OCI-LY7 (cell line): ENCODE results near the gene NUDT6. TPM values are rescaled to one million over a fixed set of nuclear protein-coding genes. Genes with fewer than 3 reads are reported as not detected.
A peak's percentile ranks its signal among the peaks of the same experiment; 100 is the strongest.

Experiments
- BruUV-seq: library from RNA; stranded (reverse); fragments of 400-500 nt; replicated peaks from 2 replicates; lab custom pipeline; 2021; lab: Mats Ljungman, UMichigan
- CTCF ChIA-PET: fragments of 300-600 bp; sonication (Branson Sonifier 250); formaldehyde crosslinking; loops from one replicate; lab custom pipeline; 2022; ENCODE audit warnings: antibody characterized with exemption; ENCODE audit not compliant: unreplicated experiment; lab: Charles Lee
- POLR2A ChIA-PET: fragments of 300-600 bp; sonication (Branson Sonifier 250); formaldehyde crosslinking; loops from one replicate; lab custom pipeline; 2022; ENCODE audit warnings: antibody characterized with exemption; lab: Charles Lee
- DNase-seq: peaks from one replicate; pipeline ENCODE4 v3.0.0-alpha.2; 2015; ENCODE audit warnings: low spot score
- H2AFZ ChIP-seq: fragments of 200-600 bp; sonication (generic), shearing (Covaris generic); 2 replicates; pipeline ENCODE4 v1.6.1; 2014; ENCODE audit warnings: mild to moderate bottlenecking, antibody characterized with exemption, low read length, moderate library complexity
- H3K27ac ChIP-seq: fragments of 200-600 bp; sonication (generic); 2 replicates; pipeline ENCODE4 v1.5.1; 2014; ENCODE audit warnings: mixed run types, low read depth, mild to moderate bottlenecking, moderate library complexity, low read length, inconsistent platforms; ENCODE audit not compliant: poor library complexity, severe bottlenecking
- H3K36me3 ChIP-seq: fragments of 200-600 bp; sonication (generic); 2 replicates; pipeline ENCODE4 v1.6.1; 2014; ENCODE audit warnings: mild to moderate bottlenecking, antibody characterized with exemption, low read length, moderate library complexity, mixed read lengths; ENCODE audit not compliant: insufficient read depth
- H3K4me1 ChIP-seq: fragments of 200-600 bp; sonication (generic); 2 replicates; pipeline ENCODE4 v1.5.1; 2014; ENCODE audit warnings: mild to moderate bottlenecking, low read length; ENCODE audit not compliant: insufficient read depth, poor library complexity, severe bottlenecking
- H3K4me2 ChIP-seq: fragments of 200-600 bp; sonication (generic); 2 replicates; pipeline ENCODE4 v1.6.1; 2014; ENCODE audit warnings: mild to moderate bottlenecking, low read length
- H3K4me3 ChIP-seq: fragments of 200-600 bp; sonication (generic); 2 replicates; pipeline ENCODE4 v1.5.1; 2014; ENCODE audit warnings: mild to moderate bottlenecking, low read depth, low read length; ENCODE audit not compliant: poor library complexity, severe bottlenecking
- H3K79me2 ChIP-seq: fragments of 200-600 bp; sonication (generic); 2 replicates; pipeline ENCODE4 v1.6.1; 2016; ENCODE audit warnings: low read depth, mild to moderate bottlenecking, low read length, moderate library complexity, mixed read lengths; ENCODE audit not compliant: insufficient read depth
- H3K9me2 ChIP-seq: fragments of 200-600 bp; sonication (generic); 2 replicates; pipeline ENCODE4 v1.6.1; 2016; ENCODE audit warnings: mild to moderate bottlenecking, low read length, mixed read lengths; ENCODE audit not compliant: insufficient read depth
- H3K9me3 ChIP-seq: fragments of 200-600 bp; sonication (generic); 2 replicates; pipeline ENCODE4 v1.6.1; 2014; ENCODE audit warnings: mild to moderate bottlenecking, mixed run types, low read length, mixed read lengths
- H4K20me1 ChIP-seq: fragments of 200-600 bp; sonication (generic); 2 replicates; pipeline ENCODE4 v1.6.1; 2014; ENCODE audit warnings: mild to moderate bottlenecking, antibody characterized with exemption, low read length, moderate library complexity, mixed read lengths; ENCODE audit not compliant: insufficient read depth
- EZH2phosphoT487 ChIP-seq: fragments of 200-600 bp; sonication (generic); IDR thresholded peaks from 2 replicates; pipeline ENCODE4 v1.6.1; 2018; ENCODE audit warnings: low read depth, borderline replicate concordance, mild to moderate bottlenecking, mixed run types, antibody characterized with exemption, low read length, moderate library complexity, mixed read lengths
- intact Hi-C: fragments of 100-400 bp; cut with micrococcal nuclease; formaldehyde crosslinking; loops from one replicate; pipeline ENCODE4 v1.10.0; 2022; ENCODE audit not compliant: unreplicated experiment
- total RNA-seq, 2 experiments: library from RNA; depleted of rRNA in 1 of 2; stranded (reverse); fragments of >200 nt in 1 of 2; shearing (Covaris generic) in 1 of 2; gene quantifications; 2 replicates each; pipeline ENCODE4 v1.2.3, GENCODE V29; 2014 to 2022
- TF ChIP-seq, protein P1 (sequence below): fragments of 200-600 bp; sonication (generic); conservative IDR thresholded peaks from 2 replicates; pipeline ENCODE4 v1.5.1; 2014; ENCODE audit warnings: mild to moderate bottlenecking, antibody characterized with exemption, low read length, moderate library complexity, mixed read lengths

NUDT6 gene
- total RNA-seq, 2 experiments from 2014 or later, result 15.9 to 18.3 TPM

DNA sequence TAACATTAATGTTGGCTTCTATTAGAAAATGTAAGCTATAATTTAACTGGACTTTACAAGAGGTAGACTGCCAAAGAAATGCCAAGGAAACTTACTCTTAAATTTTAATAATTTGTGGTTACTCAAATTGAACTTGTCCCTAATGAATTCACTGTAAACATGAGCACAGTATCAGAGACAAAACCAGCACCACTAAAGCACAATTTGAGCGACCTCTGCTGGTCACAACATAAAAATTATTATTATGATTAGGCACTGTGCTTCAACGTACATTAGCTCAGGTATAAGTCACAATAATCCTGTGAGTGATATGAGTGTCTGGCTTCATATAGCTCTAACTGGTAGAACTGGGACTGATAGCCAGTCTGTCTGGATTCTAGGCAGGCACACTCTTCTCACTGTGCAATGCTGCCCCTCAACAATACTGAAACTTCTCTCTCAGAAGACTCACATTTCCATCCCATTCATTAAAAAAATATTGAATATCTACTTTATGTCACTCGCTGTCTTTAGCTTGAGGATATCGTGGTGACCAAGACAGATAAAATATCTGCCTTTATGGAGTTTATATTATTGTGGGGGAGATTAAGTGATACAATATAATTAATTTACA, 8.0 kb downstream of the NUDT6 start:
- intact Hi-C loops, result loop anchor here (1.0 to 5.0 kb wide), 3 partner anchors 156 to 312 kb away; partner anchors contain the start of gene BBS12
- H3K27ac ChIP-seq, result no peak overlapping the region
- H3K36me3 ChIP-seq, result peaks cover 50% of the 10 kb centered on the region; the same call in 1 of the 2 replicates
- TF ChIP-seq, protein P1, sequence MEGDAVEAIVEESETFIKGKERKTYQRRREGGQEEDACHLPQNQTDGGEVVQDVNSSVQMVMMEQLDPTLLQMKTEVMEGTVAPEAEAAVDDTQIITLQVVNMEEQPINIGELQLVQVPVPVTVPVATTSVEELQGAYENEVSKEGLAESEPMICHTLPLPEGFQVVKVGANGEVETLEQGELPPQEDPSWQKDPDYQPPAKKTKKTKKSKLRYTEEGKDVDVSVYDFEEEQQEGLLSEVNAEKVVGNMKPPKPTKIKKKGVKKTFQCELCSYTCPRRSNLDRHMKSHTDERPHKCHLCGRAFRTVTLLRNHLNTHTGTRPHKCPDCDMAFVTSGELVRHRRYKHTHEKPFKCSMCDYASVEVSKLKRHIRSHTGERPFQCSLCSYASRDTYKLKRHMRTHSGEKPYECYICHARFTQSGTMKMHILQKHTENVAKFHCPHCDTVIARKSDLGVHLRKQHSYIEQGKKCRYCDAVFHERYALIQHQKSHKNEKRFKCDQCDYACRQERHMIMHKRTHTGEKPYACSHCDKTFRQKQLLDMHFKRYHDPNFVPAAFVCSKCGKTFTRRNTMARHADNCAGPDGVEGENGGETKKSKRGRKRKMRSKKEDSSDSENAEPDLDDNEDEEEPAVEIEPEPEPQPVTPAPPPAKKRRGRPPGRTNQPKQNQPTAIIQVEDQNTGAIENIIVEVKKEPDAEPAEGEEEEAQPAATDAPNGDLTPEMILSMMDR, result peak; percentile 88
- no peak for TF ChIP-seq EZH2phosphoT487
- no peak overlapping the region for H2AFZ ChIP-seq
- H3K9me3 ChIP-seq, result no peaks in the 10 kb centered on the region
- BruUV-seq, result no TSS peak
- DNase-seq, result peak; percentile 65
- no peaks in the 10 kb centered on the region for H3K4me1 ChIP-seq
- H3K9me2 ChIP-seq, result no peaks in the 10 kb centered on the region
- ChIA-PET CTCF (interaction anchor here (0.8 to 1.2 kb wide), 6 partner anchors 9 to 182 kb away, joined by 3 to 4 read pairs (median 3); partner anchors contain the start of gene BBS12), POLR2A (interaction anchor here (0.7 to 2.8 kb wide), 8 partner anchors 8 to 820 kb away, joined by 3 to 12 read pairs (median 3); partner anchors contain the start of gene NUDT6)
- H3K79me2 ChIP-seq, result no peaks in the 10 kb centered on the region
- no peaks in the 10 kb centered on the region for H4K20me1 ChIP-seq
- no peak overlapping the region for H3K4me3 ChIP-seq
- no peak overlapping the region for H3K4me2 ChIP-seq

DNA sequence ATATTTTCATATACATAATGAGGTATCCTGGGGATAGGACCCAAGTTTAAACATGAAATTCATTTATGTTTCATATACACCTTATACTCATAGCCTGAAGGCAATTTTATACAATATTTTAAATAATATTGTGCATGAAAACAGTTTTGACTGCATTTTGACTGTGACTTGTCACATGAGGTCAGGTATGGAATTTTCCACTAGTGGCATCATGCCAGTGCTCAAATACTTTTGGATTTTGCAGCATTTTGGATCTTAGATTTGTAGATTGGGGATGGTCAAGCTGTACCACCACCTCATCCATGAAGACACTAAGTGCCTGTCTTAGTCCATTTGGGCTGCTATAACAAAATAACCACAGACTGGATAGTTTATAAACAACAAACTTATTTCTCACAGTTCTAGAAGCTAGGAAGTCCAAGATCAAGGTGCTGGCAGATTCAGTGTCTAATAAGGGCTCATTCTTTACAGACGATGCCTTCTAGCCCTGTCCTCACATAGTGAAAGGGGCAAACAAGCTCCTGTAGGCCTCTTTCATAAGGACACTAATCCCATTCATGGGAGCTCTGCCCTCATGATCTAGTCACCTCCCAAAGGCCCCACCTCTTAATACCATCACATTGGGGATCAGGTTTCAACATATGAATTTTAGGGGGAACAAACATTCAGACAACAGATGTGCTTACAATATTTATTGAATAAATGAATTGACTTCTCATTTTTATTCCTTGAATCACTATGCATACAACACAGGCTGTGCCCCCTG, 9.4 kb downstream of the NUDT6 start:
- H3K79me2 ChIP-seq, result no peaks in the 10 kb centered on the region
- ChIA-PET CTCF (no interaction called here), POLR2A (interaction anchor here (0.6 to 2.8 kb wide), 2 partner anchors 9 to 397 kb away, joined by 4 to 12 read pairs; partner anchors contain the start of gene NUDT6)
- H4K20me1 ChIP-seq, result no peaks in the 10 kb centered on the region
- no peak overlapping the region for H3K4me2 ChIP-seq
- intact Hi-C loops, result loop anchor here (5.0 kb wide), 1 partner anchor 311 kb away; no protein-coding TSS in a partner anchor
- no peak overlapping the region for H3K4me3 ChIP-seq
- no peaks in the 10 kb centered on the region for H3K9me2 ChIP-seq
- H3K36me3 ChIP-seq, result peaks cover 51% of the 10 kb centered on the region; the same call in 1 of the 2 replicates
- no peak overlapping the region for H2AFZ ChIP-seq
- DNase-seq, result no peak
- H3K4me1 ChIP-seq, result no peaks in the 10 kb centered on the region
- H3K27ac ChIP-seq, result no peak overlapping the region
- no peaks in the 10 kb centered on the region for H3K9me3 ChIP-seq
- TF ChIP-seq EZH2phosphoT487, result no peak
- TF ChIP-seq, protein P1, result no peak
- no TSS peak for BruUV-seq
